ENCODE data around the gene RBM19. TPM values are rescaled to one million over a fixed set of nuclear protein-coding genes. Genes with fewer than 3 reads are reported as not detected.

RBM19 gene
- total and polyA plus RNA-seq, 2 of the 4 experiments (the other 2 are of a cell fraction), result 18.7 to 19.2 TPM

DNA sequence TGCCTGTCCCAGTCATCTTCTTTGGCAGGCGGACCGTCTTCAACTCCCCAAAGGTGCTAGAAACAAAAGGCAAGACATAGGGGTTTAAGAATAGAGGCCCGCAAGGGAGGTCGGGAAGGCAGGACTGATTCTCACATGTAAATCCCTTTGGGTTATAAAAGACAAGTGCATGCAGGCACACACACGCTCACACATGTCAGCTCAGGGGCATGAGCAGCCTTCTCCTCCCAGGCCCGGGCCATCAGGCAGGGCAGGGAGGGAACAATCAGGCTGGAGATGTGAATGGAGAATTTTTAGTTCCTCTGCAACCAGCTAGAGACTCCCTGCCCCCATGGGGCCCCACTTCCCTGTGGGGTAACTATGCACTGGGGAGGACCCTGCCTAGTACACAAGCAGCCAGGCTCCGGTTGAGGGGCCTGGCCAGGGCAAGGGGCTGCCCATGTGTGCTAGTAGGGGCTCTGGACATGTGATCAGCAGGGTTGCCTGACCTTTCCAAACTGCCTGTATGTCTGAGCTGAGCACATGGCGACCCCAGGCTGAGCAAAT, 107.2 kb downstream of the RBM19 start:
- no peak for ATAC-seq (ENCODE audit: low read depth)
- in situ Hi-C loops (cut with MboI; ENCODE audit: low sequenced_read_pairs), result no loop called here

More for the DNA sequence above, 107.2 kb downstream of the RBM19 start:
- DNase-seq, result no peak
- Histone ChIP-seq H4K20me1 (ENCODE audit: insufficient read depth, low read length) (no peaks in the 10 kb centered on the region), H2BK5ac (ENCODE audit: low read depth, low read length, poor library complexity, severe bottlenecking) (no peak overlapping the region), H3K56ac (ENCODE audit: extremely low read depth, insufficient read depth, low read length) (no peak overlapping the region), H2BK20ac (ENCODE audit: low read depth, low read length) (no peak overlapping the region), H3K27me3 (ENCODE audit: control insufficient read depth, insufficient read depth, low read length) (no peaks in the 10 kb centered on the region), H2BK120ac (ENCODE audit: low read depth, low read length) (no peak overlapping the region), H3K23ac (ENCODE audit: low read depth, low read length) (no peak overlapping the region), H3K14ac (replicated peaks; ENCODE audit: low read depth, low read length) (no peak overlapping the region), H4K91ac (ENCODE audit: insufficient read depth, low read depth, low read length) (no peak overlapping the region), H2BK15ac (ENCODE audit: low read depth, low read length) (no peak overlapping the region), H2AK5ac (ENCODE audit: low read depth, low read length) (no peak overlapping the region), H2AFZ (replicated peaks; ENCODE audit: low read length, poor library complexity) (no peak overlapping the region), H3K36me3 (ENCODE audit: control insufficient read depth, insufficient read depth, low read length) (peaks cover 6% of the 10 kb centered on the region; the same call in 1 of the 2 replicates), H4K8ac (ENCODE audit: low read depth in 2 of 2, low read length in 2 of 2) (no peak overlapping the region), H4K5ac (ENCODE audit: low read depth, low read length) (no peak overlapping the region), H3K18ac (ENCODE audit: low read depth, low read length) (no peak overlapping the region), H3K9ac (ENCODE audit: low read depth, low read length) (no peak overlapping the region), H2AK9ac (replicated peaks; ENCODE audit: low read depth, low read length, poor library complexity) (no peak overlapping the region), H3K79me1 (ENCODE audit: low read depth in 1 of 2, low read length in 2 of 2) (peaks cover 0 to 7% of the 10 kb centered on the region in 2 experiments; a peak in 1 of 4 replicates), H3K4me3 (ENCODE audit: insufficient read depth, low read depth, low read length) (no peak overlapping the region), H3K4me2 (ENCODE audit: low read depth, low read length) (no peak overlapping the region), H3K27ac (ENCODE audit: insufficient read depth, low read length) (no peak overlapping the region), H3K4me1 (ENCODE audit: control insufficient read depth, insufficient read depth, low read length) (peaks cover 19% of the 10 kb centered on the region), H3K9me1 (ENCODE audit: insufficient read depth, low read length) (peaks cover 17% of the 10 kb centered on the region), H3K4ac (ENCODE audit: low read depth, low read length) (no peak overlapping the region), H3K9me3 (ENCODE audit: control insufficient read depth, insufficient read depth, low read length) (no peaks in the 10 kb centered on the region)
- intact Hi-C loops (cut with micrococcal nuclease) (no loop called here), dilution Hi-C loops (cut with HindIII; ENCODE audit: low sequenced_read_pairs, unreplicated experiment) (no loop called here)
- no TSS peak for BruUV-seq (replicated peaks)
- no peak for TF ChIP-seq MXI1 (IDR thresholded peaks at IDR 0.05; ENCODE audit: borderline replicate concordance, low read depth, low read length)
- no peak for TF ChIP-seq CHD1 (IDR thresholded peaks at IDR 0.05; ENCODE audit: low read depth, low read length)
- TF ChIP-seq, protein P1, sequence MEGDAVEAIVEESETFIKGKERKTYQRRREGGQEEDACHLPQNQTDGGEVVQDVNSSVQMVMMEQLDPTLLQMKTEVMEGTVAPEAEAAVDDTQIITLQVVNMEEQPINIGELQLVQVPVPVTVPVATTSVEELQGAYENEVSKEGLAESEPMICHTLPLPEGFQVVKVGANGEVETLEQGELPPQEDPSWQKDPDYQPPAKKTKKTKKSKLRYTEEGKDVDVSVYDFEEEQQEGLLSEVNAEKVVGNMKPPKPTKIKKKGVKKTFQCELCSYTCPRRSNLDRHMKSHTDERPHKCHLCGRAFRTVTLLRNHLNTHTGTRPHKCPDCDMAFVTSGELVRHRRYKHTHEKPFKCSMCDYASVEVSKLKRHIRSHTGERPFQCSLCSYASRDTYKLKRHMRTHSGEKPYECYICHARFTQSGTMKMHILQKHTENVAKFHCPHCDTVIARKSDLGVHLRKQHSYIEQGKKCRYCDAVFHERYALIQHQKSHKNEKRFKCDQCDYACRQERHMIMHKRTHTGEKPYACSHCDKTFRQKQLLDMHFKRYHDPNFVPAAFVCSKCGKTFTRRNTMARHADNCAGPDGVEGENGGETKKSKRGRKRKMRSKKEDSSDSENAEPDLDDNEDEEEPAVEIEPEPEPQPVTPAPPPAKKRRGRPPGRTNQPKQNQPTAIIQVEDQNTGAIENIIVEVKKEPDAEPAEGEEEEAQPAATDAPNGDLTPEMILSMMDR (conservative IDR thresholded peaks at IDR 0.05; ENCODE audit: low read depth, low read length), result no peak
- TF ChIP-seq RFX5 (IDR thresholded peaks at IDR 0.05; ENCODE audit: low read depth, low read length), result no peak
- no peak for TF ChIP-seq MAZ (IDR thresholded peaks at IDR 0.05; ENCODE audit: borderline replicate concordance, low read depth, low read length)
- TF ChIP-seq BHLHE40 (IDR thresholded peaks at IDR 0.05; ENCODE audit: low read depth, low read length), result no peak
- TF ChIP-seq, protein P2, sequence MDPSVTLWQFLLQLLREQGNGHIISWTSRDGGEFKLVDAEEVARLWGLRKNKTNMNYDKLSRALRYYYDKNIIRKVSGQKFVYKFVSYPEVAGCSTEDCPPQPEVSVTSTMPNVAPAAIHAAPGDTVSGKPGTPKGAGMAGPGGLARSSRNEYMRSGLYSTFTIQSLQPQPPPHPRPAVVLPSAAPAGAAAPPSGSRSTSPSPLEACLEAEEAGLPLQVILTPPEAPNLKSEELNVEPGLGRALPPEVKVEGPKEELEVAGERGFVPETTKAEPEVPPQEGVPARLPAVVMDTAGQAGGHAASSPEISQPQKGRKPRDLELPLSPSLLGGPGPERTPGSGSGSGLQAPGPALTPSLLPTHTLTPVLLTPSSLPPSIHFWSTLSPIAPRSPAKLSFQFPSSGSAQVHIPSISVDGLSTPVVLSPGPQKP (IDR thresholded peaks at IDR 0.05; ENCODE audit: borderline replicate concordance, low read depth, low read length), result no peak
- no peak for TF ChIP-seq NFE2L2 (IDR thresholded peaks at IDR 0.05; ENCODE audit: low read depth, low read length)
- TF ChIP-seq USF2 (IDR thresholded peaks at IDR 0.05; ENCODE audit: low read depth, low read length), result no peak
- TF ChIP-seq MAFK (IDR thresholded peaks at IDR 0.05; ENCODE audit: low read depth, low read length), result no peak
- TF ChIP-seq FOS (IDR thresholded peaks at IDR 0.05; ENCODE audit: low read depth, low read length), result no peak
- TF ChIP-seq RCOR1 (IDR thresholded peaks at IDR 0.05; ENCODE audit: insufficient replicate concordance, low read length), result no peak
- no peak for TF ChIP-seq CEBPB (IDR thresholded peaks at IDR 0.05; ENCODE audit: low read depth, low read length)
- TF ChIP-seq POLR2A (IDR thresholded peaks at IDR 0.05; ENCODE audit: low read depth, low read length), result no peak
- no peak for TF ChIP-seq SMC3 (IDR thresholded peaks at IDR 0.05; ENCODE audit: low read depth, low read length)
- WGBS, 2 experiments (ENCODE audit: extremely low coverage in 2 of 2, insufficient read length in 1 of 2), result 95% methylated on average over 2 of the region's 8 CpGs; no CpG with 5 or more reads in 1 of the 2 experiments
- POLR2A ChIA-PET (ENCODE audit: unreplicated experiment), result no interaction called here
- CTCF ChIA-PET, result no interaction called here
